HEK293 (cell line): ENCODE results near the gene FRAS1.

Experiments used
- CTCF ChIA-PET: fragments of 350-600 bp; formaldehyde crosslinking; extraction: SDS; loops from one replicate; lab custom pipeline; 2021; ENCODE audit warnings: antibody characterized with exemption; lab: Yijun Ruan, JAX
- POLR2A ChIA-PET: fragments of 300-600 bp; formaldehyde crosslinking; extraction: SDS; loops from one replicate; lab custom pipeline; 2020; ENCODE audit warnings: antibody characterized with exemption, inconsistent platforms; lab: Yijun Ruan, JAX
- H3K27ac ChIP-seq: fragments of 200-500 bp; sonication (Bioruptor generic); 2 replicates; pipeline ENCODE4 v1.5.1; 2014; ENCODE audit warnings: low read depth, low read length, control low read depth, inconsistent platforms; ENCODE audit errors: extremely low read depth
- H3K36me3 ChIP-seq, 2 experiments: fragments of 200-500 bp in 1 of 2; sonication (Bioruptor generic) in 1 of 2; 1 replicate in 1 of 2; 2 replicates in 1 of 2; pipeline ENCODE4 v1.5.1; 2014 to 2017; ENCODE audit warnings: inconsistent platforms in 2 of 2, low read length in 2 of 2; ENCODE audit not compliant: control insufficient read depth in 2 of 2, insufficient read depth in 1 of 2
- H3K4me1 ChIP-seq: fragments of 200-500 bp; sonication (Bioruptor generic); 2 replicates; pipeline ENCODE4 v1.5.1; 2014; ENCODE audit warnings: mild to moderate bottlenecking, low read length, inconsistent platforms; ENCODE audit not compliant: control insufficient read depth, insufficient read depth
- H3K4me3 ChIP-seq: 2 replicates; pipeline ENCODE4 v1.5.1; 2011; ENCODE audit warnings: low read depth, mild to moderate bottlenecking, control low read depth, low read length, moderate library complexity
- H3K9me3 ChIP-seq: fragments of 200-500 bp; sonication (Bioruptor generic); 2 replicates; pipeline ENCODE4 v1.5.1; 2014; ENCODE audit warnings: low read depth, low read length, inconsistent platforms; ENCODE audit not compliant: control insufficient read depth, insufficient read depth
- FEZF1 ChIP-seq: fragments of 450-650 bp; formaldehyde crosslinking; IDR thresholded peaks from 2 replicates; pipeline ENCODE4 v1.5.1; 2016; ENCODE audit warnings: missing biosample characterization, missing genetic modification characterization
- GLI2 ChIP-seq: fragments of 450-650 bp; formaldehyde crosslinking; IDR thresholded peaks from 2 replicates; pipeline ENCODE4; 2017; ENCODE audit warnings: missing biosample characterization, missing genetic modification characterization, low read depth, borderline replicate concordance
- GLIS1 ChIP-seq: fragments of 450-650 bp; formaldehyde crosslinking; IDR thresholded peaks from 2 replicates; pipeline ENCODE4 v1.5.1; 2016; ENCODE audit warnings: missing biosample characterization, missing genetic modification characterization
- KLF1 ChIP-seq: fragments of 450-650 bp; formaldehyde crosslinking; IDR thresholded peaks from 2 replicates; pipeline ENCODE4 v1.5.1; 2016; ENCODE audit warnings: missing biosample characterization, missing genetic modification characterization
- MZF1 ChIP-seq: fragments of 450-650 bp; formaldehyde crosslinking; IDR thresholded peaks from 2 replicates; pipeline ENCODE4 v1.5.1; 2017; ENCODE audit warnings: missing biosample characterization, missing genetic modification characterization, borderline replicate concordance
- SP3 ChIP-seq: fragments of 450-650 bp; formaldehyde crosslinking; IDR thresholded peaks from 2 replicates; pipeline ENCODE4 v1.5.1; 2016; ENCODE audit warnings: missing biosample characterization, missing genetic modification characterization
- ZBTB17 ChIP-seq: fragments of 450-650 bp; formaldehyde crosslinking; IDR thresholded peaks from 2 replicates; pipeline ENCODE4 v1.5.1; 2016; ENCODE audit warnings: missing biosample characterization, missing genetic modification characterization
- ZBTB20 ChIP-seq: fragments of 450-650 bp; formaldehyde crosslinking; IDR thresholded peaks from 2 replicates; pipeline ENCODE4 v1.5.1; 2016; ENCODE audit warnings: missing biosample characterization, missing genetic modification characterization
- ZNF266 ChIP-seq: fragments of 450-650 bp; formaldehyde crosslinking; IDR thresholded peaks from 2 replicates; pipeline ENCODE4 v1.5.1; 2016; ENCODE audit warnings: missing biosample characterization, missing genetic modification characterization, low read depth
- ZNF302 ChIP-seq: fragments of 450-650 bp; formaldehyde crosslinking; IDR thresholded peaks from 2 replicates; pipeline ENCODE4 v1.5.1; 2016; ENCODE audit warnings: missing biosample characterization, missing genetic modification characterization, low read depth
- ZNF311 ChIP-seq: fragments of 450-650 bp; formaldehyde crosslinking; IDR thresholded peaks from 2 replicates; pipeline ENCODE4 v1.5.1; 2017; ENCODE audit warnings: missing biosample characterization, missing genetic modification characterization, borderline replicate concordance
- ZNF366 ChIP-seq: fragments of 450-650 bp; formaldehyde crosslinking; conservative IDR thresholded peaks from 2 replicates; pipeline ENCODE4 v1.5.1; 2016; ENCODE audit warnings: missing biosample characterization, missing genetic modification characterization
- ZNF37A ChIP-seq: fragments of 450-650 bp; IDR thresholded peaks from 2 replicates; pipeline ENCODE4 v1.5.1; 2018; ENCODE audit warnings: missing biosample characterization, missing genetic modification characterization
- ZNF501 ChIP-seq: fragments of 450-650 bp; formaldehyde crosslinking; IDR thresholded peaks from 2 replicates; pipeline ENCODE4 v1.5.1; 2016; ENCODE audit warnings: missing biosample characterization, missing genetic modification characterization
- ZNF514 ChIP-seq: fragments of 450-650 bp; formaldehyde crosslinking; IDR thresholded peaks from 2 replicates; pipeline ENCODE4 v1.5.1; 2016; ENCODE audit warnings: missing biosample characterization, missing genetic modification characterization
- ZNF677 ChIP-seq: fragments of 450-650 bp; IDR thresholded peaks from 2 replicates; pipeline ENCODE4 v1.5.0; 2018; ENCODE audit warnings: missing biosample characterization, mild to moderate bottlenecking, missing genetic modification characterization, moderate library complexity
- ZNF747 ChIP-seq: fragments of 450-650 bp; formaldehyde crosslinking; IDR thresholded peaks from 2 replicates; pipeline ENCODE4 v1.5.1; 2016; ENCODE audit warnings: missing biosample characterization, missing genetic modification characterization
- TF ChIP-seq, protein P1 (sequence below): fragments of 450-650 bp; formaldehyde crosslinking; IDR thresholded peaks from 2 replicates; pipeline ENCODE4 v1.5.1; 2017; ENCODE audit warnings: missing biosample characterization, missing genetic modification characterization
- TF ChIP-seq, protein P2 (sequence below): fragments of 450-650 bp; formaldehyde crosslinking; IDR thresholded peaks from 2 replicates; pipeline ENCODE4 v1.5.1; 2016; ENCODE audit warnings: missing biosample characterization, missing genetic modification characterization, low read depth
- TF ChIP-seq, protein P3 (sequence below): fragments of 450-650 bp; formaldehyde crosslinking; IDR thresholded peaks from 2 replicates; pipeline ENCODE4 v1.5.1; 2016; ENCODE audit warnings: missing biosample characterization, missing genetic modification characterization
- TF ChIP-seq, protein P4 (sequence below): fragments of 450-650 bp; formaldehyde crosslinking; IDR thresholded peaks from 2 replicates; pipeline ENCODE4 v1.5.1; 2017; ENCODE audit warnings: missing biosample characterization, mild to moderate bottlenecking, missing genetic modification characterization, moderate library complexity
- TF ChIP-seq, protein P5 (sequence below): fragments of 450-650 bp; formaldehyde crosslinking; IDR thresholded peaks from 2 replicates; pipeline ENCODE4 v1.5.1; 2016; ENCODE audit warnings: missing biosample characterization, missing genetic modification characterization
- TF ChIP-seq, protein P6 (sequence below): fragments of 450-650 bp; formaldehyde crosslinking; IDR thresholded peaks from 2 replicates; pipeline ENCODE4 v1.5.1; 2016; ENCODE audit warnings: missing biosample characterization, missing genetic modification characterization

Gene FRAS1

DNA sequence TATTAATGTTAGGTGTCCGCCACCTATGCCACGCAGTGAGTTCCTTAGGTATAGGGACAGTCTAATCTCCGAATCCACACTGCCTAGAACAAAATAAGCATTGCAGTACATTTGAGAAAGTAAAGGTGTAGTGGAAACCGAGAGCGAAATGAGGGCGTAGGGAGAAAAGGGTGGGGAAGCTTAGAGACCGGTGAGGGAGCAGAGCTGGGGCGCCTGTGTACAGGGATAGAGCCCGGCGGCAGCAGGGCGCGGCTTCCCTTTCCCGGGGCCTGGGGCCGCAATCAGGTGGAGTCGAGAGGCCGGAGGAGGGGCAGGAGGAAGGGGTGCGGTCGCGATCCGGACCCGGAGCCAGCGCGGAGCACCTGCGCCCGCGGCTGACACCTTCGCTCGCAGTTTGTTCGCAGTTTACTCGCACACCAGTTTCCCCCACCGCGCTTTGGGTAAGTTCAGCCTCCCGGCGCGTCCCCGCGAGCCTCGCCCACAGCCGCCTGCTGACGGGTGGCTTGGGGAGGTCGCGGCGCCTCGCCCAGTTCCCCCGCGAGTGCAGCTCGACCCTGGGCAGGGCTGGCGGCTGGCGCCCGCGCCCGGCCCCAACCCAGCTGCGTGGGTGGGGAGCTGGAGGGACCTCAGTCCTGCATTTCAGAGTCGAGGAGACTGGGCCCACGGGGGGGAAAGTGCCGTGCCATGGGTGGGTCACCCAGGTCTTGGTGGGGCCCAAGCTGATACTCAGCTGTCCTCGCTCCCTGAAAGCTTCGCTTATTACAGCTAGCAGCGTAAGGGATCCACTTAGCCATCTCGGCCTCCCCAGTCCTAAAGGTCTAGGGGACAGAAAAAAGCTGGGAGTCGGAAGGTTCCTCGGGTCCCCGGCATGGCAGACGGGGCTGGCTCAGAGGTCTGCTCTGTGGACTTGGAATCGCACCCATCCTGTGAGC, 494.6 kb downstream of the FRAS1 start, which contains the start of gene ANXA3 (continued):
- TF ChIP-seq, protein P1, sequence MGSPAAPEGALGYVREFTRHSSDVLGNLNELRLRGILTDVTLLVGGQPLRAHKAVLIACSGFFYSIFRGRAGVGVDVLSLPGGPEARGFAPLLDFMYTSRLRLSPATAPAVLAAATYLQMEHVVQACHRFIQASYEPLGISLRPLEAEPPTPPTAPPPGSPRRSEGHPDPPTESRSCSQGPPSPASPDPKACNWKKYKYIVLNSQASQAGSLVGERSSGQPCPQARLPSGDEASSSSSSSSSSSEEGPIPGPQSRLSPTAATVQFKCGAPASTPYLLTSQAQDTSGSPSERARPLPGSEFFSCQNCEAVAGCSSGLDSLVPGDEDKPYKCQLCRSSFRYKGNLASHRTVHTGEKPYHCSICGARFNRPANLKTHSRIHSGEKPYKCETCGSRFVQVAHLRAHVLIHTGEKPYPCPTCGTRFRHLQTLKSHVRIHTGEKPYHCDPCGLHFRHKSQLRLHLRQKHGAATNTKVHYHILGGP (tag by site-specific recombination), result no peak
- TF ChIP-seq, protein P2, sequence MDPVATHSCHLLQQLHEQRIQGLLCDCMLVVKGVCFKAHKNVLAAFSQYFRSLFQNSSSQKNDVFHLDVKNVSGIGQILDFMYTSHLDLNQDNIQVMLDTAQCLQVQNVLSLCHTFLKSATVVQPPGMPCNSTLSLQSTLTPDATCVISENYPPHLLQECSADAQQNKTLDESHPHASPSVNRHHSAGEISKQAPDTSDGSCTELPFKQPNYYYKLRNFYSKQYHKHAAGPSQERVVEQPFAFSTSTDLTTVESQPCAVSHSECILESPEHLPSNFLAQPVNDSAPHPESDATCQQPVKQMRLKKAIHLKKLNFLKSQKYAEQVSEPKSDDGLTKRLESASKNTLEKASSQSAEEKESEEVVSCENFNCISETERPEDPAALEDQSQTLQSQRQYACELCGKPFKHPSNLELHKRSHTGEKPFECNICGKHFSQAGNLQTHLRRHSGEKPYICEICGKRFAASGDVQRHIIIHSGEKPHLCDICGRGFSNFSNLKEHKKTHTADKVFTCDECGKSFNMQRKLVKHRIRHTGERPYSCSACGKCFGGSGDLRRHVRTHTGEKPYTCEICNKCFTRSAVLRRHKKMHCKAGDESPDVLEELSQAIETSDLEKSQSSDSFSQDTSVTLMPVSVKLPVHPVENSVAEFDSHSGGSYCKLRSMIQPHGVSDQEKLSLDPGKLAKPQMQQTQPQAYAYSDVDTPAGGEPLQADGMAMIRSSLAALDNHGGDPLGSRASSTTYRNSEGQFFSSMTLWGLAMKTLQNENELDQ (tag by site-specific recombination), result no peak
- TF ChIP-seq MZF1 (no peak), SP3 (tag by site-specific recombination) (peak; percentile 20; the same call in 1 of the 2 replicates), ZNF37A (tag by site-specific recombination) (no peak), KLF1 (tag by site-specific recombination) (peak; percentile 77), ZBTB20 (tag by site-specific recombination) (peak; percentile 83), ZNF747 (tag by site-specific recombination) (no peak), ZNF302 (no peak)
- TF ChIP-seq, protein P3, sequence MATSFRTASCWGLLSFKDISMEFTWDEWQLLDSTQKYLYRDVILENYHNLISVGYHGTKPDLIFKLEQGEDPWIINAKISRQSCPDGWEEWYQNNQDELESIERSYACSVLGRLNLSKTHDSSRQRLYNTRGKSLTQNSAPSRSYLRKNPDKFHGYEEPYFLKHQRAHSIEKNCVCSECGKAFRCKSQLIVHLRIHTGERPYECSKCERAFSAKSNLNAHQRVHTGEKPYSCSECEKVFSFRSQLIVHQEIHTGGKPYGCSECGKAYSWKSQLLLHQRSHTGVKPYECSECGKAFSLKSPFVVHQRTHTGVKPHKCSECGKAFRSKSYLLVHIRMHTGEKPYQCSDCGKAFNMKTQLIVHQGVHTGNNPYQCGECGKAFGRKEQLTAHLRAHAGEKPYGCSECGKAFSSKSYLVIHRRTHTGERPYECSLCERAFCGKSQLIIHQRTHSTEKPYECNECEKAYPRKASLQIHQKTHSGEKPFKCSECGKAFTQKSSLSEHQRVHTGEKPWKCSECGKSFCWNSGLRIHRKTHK (tag by site-specific recombination), result no peak
- TF ChIP-seq, all 188 proteins: peak for 20

DNA sequence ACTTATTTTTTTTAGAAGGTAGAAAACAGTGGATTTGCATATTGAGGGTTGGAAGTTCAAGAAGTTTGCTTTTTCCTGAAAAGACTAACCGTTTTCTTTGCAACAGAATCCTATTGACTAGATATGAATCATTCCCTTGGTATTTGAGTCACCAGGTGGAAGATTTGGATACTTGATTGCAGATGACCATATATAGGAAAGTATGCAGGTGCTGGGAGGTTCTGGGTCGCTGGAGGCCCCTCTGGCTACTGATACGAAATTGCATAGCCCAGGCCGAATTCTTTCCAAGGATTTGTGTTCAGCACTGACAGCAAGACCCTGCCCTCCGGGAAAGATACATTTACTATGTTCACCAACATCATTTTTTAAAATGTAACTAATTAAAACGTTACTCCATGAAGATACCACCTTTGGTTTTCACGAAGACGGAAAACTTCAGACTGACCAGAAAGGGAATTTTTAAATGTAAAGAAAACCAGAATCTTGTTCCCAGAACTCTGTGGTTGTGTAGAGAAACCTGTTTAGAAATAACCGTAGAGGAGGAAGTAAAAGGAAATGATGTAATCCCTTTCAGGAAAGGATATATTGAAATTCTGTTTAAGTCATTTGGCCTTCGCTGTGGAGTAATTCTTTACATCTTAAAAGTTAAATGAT, 495.4 kb downstream of the FRAS1 start:
- H3K4me3 ChIP-seq, result peak overlapping the region; percentile 60
- no peaks in the 10 kb centered on the region for H3K4me1 ChIP-seq
- no peaks in the 10 kb centered on the region for H3K9me3 ChIP-seq
- H3K36me3 ChIP-seq, result no peaks in the 10 kb centered on the region
- CTCF ChIA-PET, result interaction anchor here (0.6 kb wide), 1 partner anchor 427 kb away, joined by 3 read pairs; no protein-coding TSS in a partner anchor
- POLR2A ChIA-PET, result interaction anchor here (0.6 to 1.2 kb wide), 3 partner anchors 9 to 17 kb away, joined by 3 to 6 read pairs (median 3); no protein-coding TSS in a partner anchor
- peak overlapping the region; percentile 74; the same call in 1 of the 2 replicates for H3K27ac ChIP-seq
- TF ChIP-seq, protein P1 (tag by site-specific recombination), result peak; percentile 35; the same call in 1 of the 2 replicates
- no peak for TF ChIP-seq ZNF266 (tag by site-specific recombination)
- peak; percentile 63 for TF ChIP-seq GLIS1
- TF ChIP-seq FEZF1, result peak; percentile 78
- TF ChIP-seq, protein P4, sequence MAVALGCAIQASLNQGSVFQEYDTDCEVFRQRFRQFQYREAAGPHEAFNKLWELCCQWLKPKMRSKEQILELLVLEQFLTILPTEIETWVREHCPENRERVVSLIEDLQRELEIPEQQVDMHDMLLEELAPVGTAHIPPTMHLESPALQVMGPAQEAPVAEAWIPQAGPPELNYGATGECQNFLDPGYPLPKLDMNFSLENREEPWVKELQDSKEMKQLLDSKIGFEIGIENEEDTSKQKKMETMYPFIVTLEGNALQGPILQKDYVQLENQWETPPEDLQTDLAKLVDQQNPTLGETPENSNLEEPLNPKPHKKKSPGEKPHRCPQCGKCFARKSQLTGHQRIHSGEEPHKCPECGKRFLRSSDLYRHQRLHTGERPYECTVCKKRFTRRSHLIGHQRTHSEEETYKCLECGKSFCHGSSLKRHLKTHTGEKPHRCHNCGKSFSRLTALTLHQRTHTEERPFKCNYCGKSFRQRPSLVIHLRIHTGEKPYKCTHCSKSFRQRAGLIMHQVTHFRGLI (tag by site-specific recombination), result no peak
- no peak for TF ChIP-seq ZNF677 (tag by site-specific recombination)
- no peak for TF ChIP-seq ZNF514 (tag by site-specific recombination)
- no peak for TF ChIP-seq GLI2 (tag by site-specific recombination)
- TF ChIP-seq ZNF366, result peak; percentile 39
- no peak for TF ChIP-seq ZNF501
- TF ChIP-seq, protein P5, sequence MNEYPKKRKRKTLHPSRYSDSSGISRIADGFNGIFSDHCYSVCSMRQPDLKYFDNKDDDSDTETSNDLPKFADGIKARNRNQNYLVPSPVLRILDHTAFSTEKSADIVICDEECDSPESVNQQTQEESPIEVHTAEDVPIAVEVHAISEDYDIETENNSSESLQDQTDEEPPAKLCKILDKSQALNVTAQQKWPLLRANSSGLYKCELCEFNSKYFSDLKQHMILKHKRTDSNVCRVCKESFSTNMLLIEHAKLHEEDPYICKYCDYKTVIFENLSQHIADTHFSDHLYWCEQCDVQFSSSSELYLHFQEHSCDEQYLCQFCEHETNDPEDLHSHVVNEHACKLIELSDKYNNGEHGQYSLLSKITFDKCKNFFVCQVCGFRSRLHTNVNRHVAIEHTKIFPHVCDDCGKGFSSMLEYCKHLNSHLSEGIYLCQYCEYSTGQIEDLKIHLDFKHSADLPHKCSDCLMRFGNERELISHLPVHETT (tag by site-specific recombination), result no peak
- TF ChIP-seq ZNF302, result no peak
- TF ChIP-seq, protein P6, sequence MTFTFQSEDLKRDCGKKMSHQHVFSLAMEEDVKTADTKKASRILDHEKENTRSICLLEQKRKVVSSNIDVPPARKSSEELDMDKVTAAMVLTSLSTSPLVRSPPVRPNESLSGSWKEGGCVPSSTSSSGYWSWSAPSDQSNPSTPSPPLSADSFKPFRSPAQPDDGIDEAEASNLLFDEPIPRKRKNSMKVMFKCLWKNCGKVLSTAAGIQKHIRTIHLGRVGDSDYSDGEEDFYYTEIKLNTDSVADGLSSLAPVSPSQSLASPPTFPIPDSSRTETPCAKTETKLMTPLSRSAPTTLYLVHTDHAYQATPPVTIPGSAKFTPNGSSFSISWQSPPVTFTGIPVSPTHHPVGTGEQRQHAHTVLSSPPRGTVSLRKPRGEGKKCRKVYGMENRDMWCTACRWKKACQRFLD (tag by site-specific recombination), result no peak
- no peak for TF ChIP-seq ZBTB17 (tag by site-specific recombination)
- no peak for TF ChIP-seq ZNF311 (tag by site-specific recombination)
